Panc1 (cell line): ENCODE results near the gene PDS5A.

Source experiments
- POLR2AphosphoS5 ChIP-seq: IDR thresholded peaks from 2 replicates; pipeline ENCODE4 v1.6.1; 2012; ENCODE audit warnings: mild to moderate bottlenecking, low read depth, low read length, moderate library complexity
- REST ChIP-seq, 2 experiments: IDR thresholded peaks; 2 replicates each; pipeline ENCODE4 v1.6.1; 2011 to 2012; ENCODE audit warnings: low read depth in 2 of 2, control low read depth in 1 of 2, low read length in 1 of 2, mild to moderate bottlenecking in 1 of 2, moderate library complexity in 1 of 2; ENCODE audit not compliant: insufficient read depth in 1 of 2
- TF ChIP-seq, protein P1 (sequence below): fragments of 450-650 bp; IDR thresholded peaks from 2 replicates; pipeline ENCODE4 v1.5.1; 2017; ENCODE audit warnings: mild to moderate bottlenecking

DNA sequence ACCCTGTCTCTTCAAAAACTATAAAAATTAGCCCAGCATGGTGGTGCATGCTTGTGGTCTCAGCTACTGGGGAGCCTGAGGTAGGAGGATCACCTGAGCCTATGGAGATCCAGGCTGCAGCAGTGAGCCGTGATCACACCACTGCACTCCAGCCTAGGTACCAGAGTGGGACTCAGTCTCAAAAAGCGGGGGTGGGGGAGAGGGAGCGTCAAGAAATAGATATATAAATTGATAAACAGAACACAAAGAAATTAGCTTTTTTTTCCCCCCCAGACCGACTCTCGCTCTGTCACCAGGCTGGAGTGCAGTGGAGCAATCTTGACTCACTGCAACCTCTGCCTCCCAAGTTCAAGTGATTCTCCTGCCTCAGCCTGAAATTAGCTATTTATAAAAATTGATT lies 14.1 kb downstream of the PDS5A start:
- TF ChIP-seq, protein P1, sequence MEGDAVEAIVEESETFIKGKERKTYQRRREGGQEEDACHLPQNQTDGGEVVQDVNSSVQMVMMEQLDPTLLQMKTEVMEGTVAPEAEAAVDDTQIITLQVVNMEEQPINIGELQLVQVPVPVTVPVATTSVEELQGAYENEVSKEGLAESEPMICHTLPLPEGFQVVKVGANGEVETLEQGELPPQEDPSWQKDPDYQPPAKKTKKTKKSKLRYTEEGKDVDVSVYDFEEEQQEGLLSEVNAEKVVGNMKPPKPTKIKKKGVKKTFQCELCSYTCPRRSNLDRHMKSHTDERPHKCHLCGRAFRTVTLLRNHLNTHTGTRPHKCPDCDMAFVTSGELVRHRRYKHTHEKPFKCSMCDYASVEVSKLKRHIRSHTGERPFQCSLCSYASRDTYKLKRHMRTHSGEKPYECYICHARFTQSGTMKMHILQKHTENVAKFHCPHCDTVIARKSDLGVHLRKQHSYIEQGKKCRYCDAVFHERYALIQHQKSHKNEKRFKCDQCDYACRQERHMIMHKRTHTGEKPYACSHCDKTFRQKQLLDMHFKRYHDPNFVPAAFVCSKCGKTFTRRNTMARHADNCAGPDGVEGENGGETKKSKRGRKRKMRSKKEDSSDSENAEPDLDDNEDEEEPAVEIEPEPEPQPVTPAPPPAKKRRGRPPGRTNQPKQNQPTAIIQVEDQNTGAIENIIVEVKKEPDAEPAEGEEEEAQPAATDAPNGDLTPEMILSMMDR, result no peak
- TF ChIP-seq REST (IDR thresholded peaks at IDR 0.05; ENCODE audit: insufficient read depth in 1 of 2, low read depth in 2 of 2, low read length in 1 of 2) (no peak), POLR2AphosphoS5 (no peak)
